GM08714 (cell line): ENCODE measurements around the gene HDHD3.

Experiments used
- H3K4me3 ChIP-seq: fragments of 200-500 bp; sonication (Bioruptor generic); 2 replicates; pipeline ENCODE4 v1.5.1; 2014; ENCODE audit warnings: mild to moderate bottlenecking, low read length, inconsistent platforms
- ZNF274 ChIP-seq: IDR thresholded peaks from 2 replicates; pipeline ENCODE4 v1.6.1; 2012; ENCODE audit warnings: mild to moderate bottlenecking, low read depth, low read length

Gene HDHD3

GRCh38 chr9:113359385-113359784, 17.4 kb downstream of the HDHD3 start:
- H3K4me3 ChIP-seq, result no peak overlapping the region

GRCh38 chr9:113356686-113357292, 20.0 kb downstream of the HDHD3 start:
- no peak for TF ChIP-seq ZNF274
- H3K4me3 ChIP-seq, result no peak overlapping the region

More at GRCh38 chr9:113359385-113359784, 17.4 kb downstream of the HDHD3 start:
- no peak for TF ChIP-seq ZNF274

- H3K4me3 ChIP-seq, result no peak overlapping the region
- TF ChIP-seq ZNF274, result no peak
These were observed 21.7 kb downstream of the HDHD3 start for GRCh38 chr9:113355040-113355596.

- no peak overlapping the region for H3K4me3 ChIP-seq
- no peak for TF ChIP-seq ZNF274
These were observed 24.4 kb downstream of the HDHD3 start for GRCh38 chr9:113352411-113352810.

- TF ChIP-seq ZNF274, result no peak
- H3K4me3 ChIP-seq, result no peak overlapping the region
These were observed 24.8 kb downstream of the HDHD3 start for GRCh38 chr9:113352006-113352405.

- no peak for TF ChIP-seq ZNF274
- no peak overlapping the region; the same call in 1 of the 2 replicates for H3K4me3 ChIP-seq
These were observed 25.8 kb downstream of the HDHD3 start for GRCh38 chr9:113350937-113351336.

GRCh38 chr9:113350107-113350661, 26.6 kb downstream of the HDHD3 start:
- TF ChIP-seq ZNF274, result no peak
- H3K4me3 ChIP-seq, result peak overlapping the region; percentile 53; the same call in 1 of the 2 replicates

- TF ChIP-seq ZNF274, result no peak
- H3K4me3 ChIP-seq, result peak within 1 kb of the TSS; percentile 53; the same call in 1 of the 2 replicates
These were observed 27.2 kb downstream of the HDHD3 start, which contains the start of gene BSPRY for GRCh38 chr9:113349445-113350094. Gene BSPRY (plus strand): TSS chr9:113349541. CDS start chr9:113349580, 39 bp downstream.

GRCh38 chr9:113349066-113349444, 27.7 kb downstream of the HDHD3 start:
- TF ChIP-seq ZNF274, result no peak
- peak overlapping the region; percentile 53; the same call in 1 of the 2 replicates for H3K4me3 ChIP-seq

- no peak for TF ChIP-seq ZNF274
- H3K4me3 ChIP-seq, result no peak overlapping the region
These were observed 28.3 kb downstream of the HDHD3 start for GRCh38 chr9:113348437-113348836.

GRCh38 chr9:113345671-113346070, 31.1 kb downstream of the HDHD3 start:
- TF ChIP-seq ZNF274, result no peak
- H3K4me3 ChIP-seq, result no peak overlapping the region

GRCh38 chr9:113345190-113345589, 31.6 kb downstream of the HDHD3 start:
- H3K4me3 ChIP-seq, result no peak overlapping the region
- TF ChIP-seq ZNF274, result no peak

- no peak overlapping the region for H3K4me3 ChIP-seq
- TF ChIP-seq ZNF274, result no peak
These were observed 33.0 kb downstream of the HDHD3 start for GRCh38 chr9:113343732-113344231.

GRCh38 chr9:113341712-113342410, 34.9 kb downstream of the HDHD3 start:
- no peak for TF ChIP-seq ZNF274
- no peak overlapping the region for H3K4me3 ChIP-seq
